Lung (tissue), 12 donors: ENCODE measurements around the gene ZXDC. TPM values are rescaled to one million over a fixed set of nuclear protein-coding genes. Genes with fewer than 3 reads are reported as not detected.

Experiments
- ATAC-seq: fragments of 200-7000 bp; cut with Tn5 transposase; one replicate; pipeline ENCODE4 v1.9.1; 2020; ENCODE audit warnings: moderate number of reproducible peaks; ENCODE audit not compliant: insufficient read depth, low FRiP score
- DNase-seq, 3 donors: peaks; one replicate each; pipeline ENCODE4 v3.0.0-alpha.2; 2013 to 2017
- H3K27ac ChIP-seq, 2 donors: one replicate each; pipeline ENCODE4 v1.5.1; 2013; ENCODE audit warnings: mild to moderate bottlenecking in 2 of 2, moderate library complexity in 2 of 2, control low read depth in 1 of 2, inconsistent platforms in 1 of 2, low read depth in 1 of 2, low read length in 1 of 2
- H3K27me3 ChIP-seq, 3 donors: one replicate each; pipeline ENCODE4 v1.5.1; 2013; ENCODE audit warnings: low read length in 2 of 3; ENCODE audit not compliant: control insufficient read depth in 3 of 3, insufficient read depth in 3 of 3
- H3K36me3 ChIP-seq, 4 donors: one replicate each; pipeline ENCODE4 v1.5.1; 2013; ENCODE audit warnings: low read length in 4 of 4, mild to moderate bottlenecking in 1 of 4, moderate library complexity in 1 of 4; ENCODE audit not compliant: control insufficient read depth in 4 of 4, insufficient read depth in 4 of 4
- H3K4me1 ChIP-seq, 5 donors: one replicate each; pipeline ENCODE4 v1.5.1; 2013; ENCODE audit warnings: low read length in 5 of 5, mild to moderate bottlenecking in 2 of 5, moderate library complexity in 1 of 5; ENCODE audit not compliant: control insufficient read depth in 5 of 5, insufficient read depth in 5 of 5
- H3K4me3 ChIP-seq: one replicate; pipeline ENCODE4 v1.5.1; 2013; ENCODE audit warnings: mild to moderate bottlenecking, control low read depth, moderate library complexity
- H3K9ac ChIP-seq, 2 donors: one replicate each; pipeline ENCODE4 v1.5.1; 2013; ENCODE audit warnings: low read length in 2 of 2, control low read depth in 1 of 2; ENCODE audit not compliant: insufficient read depth in 1 of 2
- H3K9me3 ChIP-seq, 4 donors: one replicate each; pipeline ENCODE4 v1.5.1; 2013; ENCODE audit warnings: low read length in 3 of 4, mild to moderate bottlenecking in 1 of 4, moderate library complexity in 1 of 4; ENCODE audit not compliant: control insufficient read depth in 4 of 4, insufficient read depth in 3 of 4
- CTCF ChIP-seq: IDR thresholded peaks from 2 replicates; pipeline ENCODE4 v1.5.1; 2012; ENCODE audit warnings: mild to moderate bottlenecking; ENCODE audit errors: control extremely low read depth, extremely low read depth
- WGBS, 2 donors: extraction: QIAGEN DNeasy Blood & Tissue Kit; methylation state at CpG; one replicate each; pipeline ENCODE4 v1.1.7; 2013; 5-methylcytosine and 5-hydroxymethylcytosine counted together
- polyA plus RNA-seq, 2 donors: library from polyadenylated mRNA; stranded (reverse); fragments of 200-250 nt; gene quantifications; one replicate each; pipeline ENCODE4 v1.2.1, GENCODE V29; 2013
- total RNA-seq, 2 donors: library from RNA; depleted of rRNA in 1 of 2; stranded (reverse); fragments of >200 nt in 1 of 2; gene quantifications; one replicate each; pipeline ENCODE4 v1.2.1, GENCODE V29; 2014 to 2021
- donor health status: control.
- donor health status: control.
- donor health status: Bipolar disorder and iron deficiency.
- donor health status: healthy.
- donor health status: DM: yes; HTN: yes; CAD: no.

ZXDC gene
- total and polyA plus RNA-seq, 4 donors = 12.9 to 49.5 (median 29.8) TPM

- DNase-seq (no peak), ATAC-seq (no peak)
- Histone ChIP-seq H3K4me1 (peaks cover 0 to 19% (median 4%) of the 10 kb centered on the region in 5 donors), H3K36me3 (peaks cover 0 to 33% (median 18%) of the 10 kb centered on the region in 4 donors), H3K4me3 (no peak overlapping the region), H3K9me3 (no peaks in the 10 kb centered on the region), H3K27me3 (no peaks in the 10 kb centered on the region), H3K27ac (no peak overlapping the region), H3K9ac (no peak overlapping the region)
- 94 to 95% methylated on average over 2 of the region's 2 CpGs for WGBS, 2 donors
- no peak for TF ChIP-seq CTCF
These were observed 28.9 kb downstream of the ZXDC start for GRCh38 chr3:126446791-126447190.

- no peak for TF ChIP-seq CTCF
- H3K9ac ChIP-seq = no peak overlapping the region
- no peak overlapping the region for H3K4me3 ChIP-seq
- H3K27me3 ChIP-seq = no peaks in the 10 kb centered on the region
- H3K27ac ChIP-seq = no peak overlapping the region
- peaks cover 0 to 23% (median 4%) of the 10 kb centered on the region in 5 donors for H3K4me1 ChIP-seq
- WGBS, 2 donors = 91 to 92% methylated on average over 8 of the region's 8 CpGs
- ATAC-seq = no peak
- DNase-seq = peak in 1 of 3 donors; percentile 1
- H3K36me3 ChIP-seq = peaks cover 0 to 33% (median 15%) of the 10 kb centered on the region in 4 donors
- H3K9me3 ChIP-seq = no peaks in the 10 kb centered on the region
These were observed 29.4 kb downstream of the ZXDC start for GRCh38 chr3:126446301-126446700.

GRCh38 chr3:126445506-126445905, 30.2 kb downstream of the ZXDC start:
- no peak for TF ChIP-seq CTCF
- DNase-seq = peak in 1 of 3 donors; percentile 6
- H3K4me3 ChIP-seq = no peak overlapping the region
- H3K9ac ChIP-seq = no peak overlapping the region
- ATAC-seq = no peak
- peaks cover 0 to 37% (median 13%) of the 10 kb centered on the region in 4 donors for H3K36me3 ChIP-seq
- peaks cover 0 to 24% (median 4%) of the 10 kb centered on the region in 5 donors for H3K4me1 ChIP-seq
- H3K27me3 ChIP-seq = no peaks in the 10 kb centered on the region
- no peak overlapping the region for H3K27ac ChIP-seq
- WGBS, 2 donors = 62 to 75% methylated on average over 5 of the region's 5 CpGs
- no peaks in the 10 kb centered on the region for H3K9me3 ChIP-seq

- 96 to 97% methylated on average over 3 of the region's 3 CpGs for WGBS, 2 donors
These were observed 32.8 kb downstream of the ZXDC start for GRCh38 chr3:126442856-126443242.

More at GRCh38 chr3:126442856-126443242, 32.8 kb downstream of the ZXDC start:
- no peak for DNase-seq
- H3K4me3 ChIP-seq = no peak overlapping the region
- no peak overlapping the region for H3K9ac ChIP-seq
- H3K27ac ChIP-seq = no peak overlapping the region
- H3K27me3 ChIP-seq = no peaks in the 10 kb centered on the region
- no peak for TF ChIP-seq CTCF
- peaks cover 2 to 32% (median 6%) of the 10 kb centered on the region in 4 donors for H3K36me3 ChIP-seq
- ATAC-seq = no peak
- H3K4me1 ChIP-seq = peaks cover 0 to 24% (median 4%) of the 10 kb centered on the region in 5 donors
- no peaks in the 10 kb centered on the region for H3K9me3 ChIP-seq
